HG03060 (cell line): ENCODE data around the gene LMOD2.

Experiments
- ATAC-seq: cut with Tn5 transposase; IDR thresholded peaks from one replicate; pipeline ENCODE4 v1.9.1; 2021; ENCODE audit warnings: low read depth, moderate number of reproducible peaks; ENCODE audit not compliant: unreplicated experiment

The LMOD2 gene

DNA sequence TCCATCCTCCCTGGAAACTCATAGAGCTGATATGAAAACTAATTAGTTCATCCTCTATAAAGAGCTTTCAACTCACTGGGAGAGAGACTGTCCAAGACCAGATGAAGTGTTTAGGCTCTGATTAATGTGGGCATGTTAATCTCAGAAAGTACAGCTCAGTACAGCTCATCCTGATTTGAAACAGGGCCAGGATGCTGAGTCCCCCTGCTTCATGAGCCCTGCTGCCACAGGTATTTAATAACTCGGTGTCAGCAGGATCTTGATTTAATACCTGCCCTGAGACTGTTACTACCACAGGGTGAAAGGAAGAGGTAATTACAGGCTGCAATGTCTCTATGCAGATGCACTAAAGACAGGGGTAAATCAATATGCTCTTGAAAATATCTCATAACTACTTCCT, 10.8 kb downstream of the LMOD2 start:
- no peak for ATAC-seq

DNA sequence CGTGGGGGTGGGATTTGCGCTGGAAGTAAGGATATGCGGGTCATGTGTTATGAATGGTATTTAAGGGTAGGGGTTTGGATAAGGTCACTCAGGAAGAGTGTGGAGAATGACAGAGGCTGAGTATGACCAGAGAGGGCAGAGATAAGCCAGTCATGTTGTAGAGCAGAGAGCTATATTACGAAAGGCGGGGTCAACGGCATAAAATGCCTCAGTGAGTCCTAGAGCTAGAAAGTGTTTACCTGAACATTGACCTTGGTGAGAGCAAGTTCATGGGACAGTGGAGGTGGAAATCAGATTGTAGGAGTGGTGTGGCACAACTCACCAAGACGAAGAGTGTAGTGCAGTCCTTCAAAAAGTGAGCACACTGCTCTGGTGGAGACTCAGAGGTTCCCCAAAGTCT, 13.8 kb downstream of the LMOD2 start:
- no peak for ATAC-seq

GRCh38 chr7:123673137-123673732, 17.6 kb downstream of the LMOD2 start:
- ATAC-seq: no peak

- no peak for ATAC-seq
Observed at GRCh38 chr7:123673752-123674398, 18.2 kb downstream of the LMOD2 start.

- no peak for ATAC-seq
Observed at GRCh38 chr7:123674399-123675180, 18.9 kb downstream of the LMOD2 start.

GRCh38 chr7:123675181-123675473, 19.5 kb downstream of the LMOD2 start:
- no peak for ATAC-seq

GRCh38 chr7:123677061-123677715, 21.5 kb downstream of the LMOD2 start:
- no peak for ATAC-seq

DNA sequence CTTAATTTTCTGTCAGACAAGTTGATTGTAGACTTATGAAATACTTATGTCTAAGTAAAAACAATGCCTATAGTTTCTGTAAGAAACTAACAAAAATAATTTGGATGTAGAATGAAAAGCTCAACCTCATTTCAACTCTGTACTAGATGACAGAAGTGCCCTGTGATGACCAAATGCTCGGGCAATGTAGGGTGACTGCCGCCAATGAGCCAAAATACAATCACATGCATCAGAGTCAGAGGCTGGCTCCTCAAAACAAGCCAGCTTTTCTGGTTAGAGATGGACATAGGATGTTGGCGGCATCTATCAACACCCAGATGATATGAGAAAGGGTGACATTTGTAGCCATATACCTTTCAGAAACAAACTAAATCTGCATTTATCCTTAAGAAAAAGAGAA, 23.9 kb downstream of the LMOD2 start:
- no peak for ATAC-seq

DNA sequence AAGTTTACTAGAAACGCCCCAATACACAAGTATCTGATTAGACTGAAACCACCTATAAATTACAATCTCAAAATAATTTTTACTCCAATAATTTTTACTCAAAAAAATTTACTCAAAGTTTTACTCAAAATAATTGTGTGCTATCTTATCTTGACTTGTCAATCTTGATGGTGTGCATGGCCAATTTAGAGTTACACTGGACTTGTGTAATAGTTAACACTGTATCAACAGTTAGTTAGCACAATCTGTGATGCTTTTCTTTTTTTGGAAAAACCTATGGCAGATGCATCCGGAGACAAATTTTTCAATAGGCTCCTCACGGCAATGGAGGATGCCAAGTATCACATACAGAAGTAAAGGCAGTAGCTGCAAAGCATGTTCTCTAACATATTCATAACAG, 24.9 kb downstream of the LMOD2 start:
- ATAC-seq: no peak

GRCh38 chr7:123681561-123681960, 25.9 kb downstream of the LMOD2 start:
- no peak for ATAC-seq

GRCh38 chr7:123682690-123683089, 27.0 kb downstream of the LMOD2 start:
- ATAC-seq: peak; percentile 71

- ATAC-seq: no peak
Observed at GRCh38 chr7:123687161-123687560, 31.5 kb downstream of the LMOD2 start.

- no peak for ATAC-seq
Observed at GRCh38 chr7:123687727-123688126, 32.1 kb downstream of the LMOD2 start.

GRCh38 chr7:123689250-123689649, 33.6 kb downstream of the LMOD2 start:
- ATAC-seq: no peak

DNA sequence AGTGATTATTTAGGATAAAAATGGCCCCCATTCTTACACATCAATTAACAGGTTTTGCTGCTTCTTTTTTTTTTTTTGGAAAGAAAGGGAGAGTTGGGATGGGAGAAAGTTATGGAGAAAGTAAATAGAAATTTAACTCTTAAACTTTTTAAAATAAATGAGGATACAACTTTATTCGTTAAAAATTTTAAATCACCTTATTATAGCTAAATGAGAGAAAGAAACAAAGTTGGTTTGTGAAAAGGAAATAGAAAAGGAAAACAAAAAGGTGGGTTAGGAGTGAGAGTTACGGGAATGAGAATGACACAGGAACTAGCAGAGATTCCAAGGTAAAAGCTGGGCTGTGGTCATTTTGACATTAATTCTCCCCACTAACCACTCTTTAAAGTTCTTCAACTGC, 34.9 kb downstream of the LMOD2 start:
- no peak for ATAC-seq

GRCh38 chr7:123692471-123692877, 36.8 kb downstream of the LMOD2 start:
- ATAC-seq: no peak

GRCh38 chr7:123695944-123696677, 40.4 kb downstream of the LMOD2 start:
- ATAC-seq: no peak

GRCh38 chr7:123705211-123705901, 49.7 kb downstream of the LMOD2 start:
- ATAC-seq: no peak

DNA sequence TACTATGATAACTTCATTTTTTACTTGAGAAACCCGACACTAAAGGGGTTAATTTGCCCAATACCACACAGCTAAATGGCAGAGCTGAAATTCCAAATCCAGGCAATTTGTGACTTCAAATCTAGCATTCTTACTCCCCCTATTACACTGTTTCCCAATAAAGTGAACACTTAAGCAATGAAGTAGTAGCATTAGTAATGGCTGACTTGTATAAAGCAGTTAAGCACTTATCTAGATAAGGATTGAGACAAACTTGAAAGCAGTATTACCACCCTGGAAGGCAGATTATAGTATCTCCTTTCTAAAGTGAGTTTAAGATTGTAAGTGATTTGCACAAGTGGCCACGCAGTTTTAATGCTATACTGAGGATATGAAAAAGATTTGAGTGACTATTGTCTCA, 53.9 kb downstream of the LMOD2 start:
- ATAC-seq: no peak

DNA sequence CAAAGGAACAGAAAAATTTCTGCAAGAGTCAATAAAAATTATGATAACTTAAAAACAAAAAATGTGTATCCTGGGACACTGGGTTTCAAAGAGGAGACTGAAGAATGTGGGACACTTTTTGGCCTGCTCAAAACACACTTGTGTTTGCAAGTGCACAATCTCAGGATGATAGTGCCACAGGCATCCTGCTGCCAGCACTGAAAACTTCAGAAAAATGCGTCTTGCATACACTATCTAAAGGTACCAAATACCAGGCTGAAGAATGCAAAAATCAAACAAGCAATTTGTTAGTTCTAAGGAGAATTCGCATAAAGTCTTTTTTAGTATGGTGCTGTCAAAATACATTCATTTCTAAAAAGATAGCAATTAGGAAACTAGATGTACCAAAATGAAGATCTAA, 55.0 kb downstream of the LMOD2 start:
- no peak for ATAC-seq
